ENCODE measurements around the gene SLC35A1.

GRCh38 chr6:87551799-87552198 lies 79.0 kb downstream of the SLC35A1 start:
- TF ChIP-seq POLR2AphosphoS5 (IDR thresholded peaks at IDR 0.05; ENCODE audit: low read depth, low read length) (no peak), TAF1 (IDR thresholded peaks at IDR 0.05; ENCODE audit: low read depth, low read length) (no peak)
